Measurements from ENCODE around the gene ABHD12.

Gene ABHD12

DNA sequence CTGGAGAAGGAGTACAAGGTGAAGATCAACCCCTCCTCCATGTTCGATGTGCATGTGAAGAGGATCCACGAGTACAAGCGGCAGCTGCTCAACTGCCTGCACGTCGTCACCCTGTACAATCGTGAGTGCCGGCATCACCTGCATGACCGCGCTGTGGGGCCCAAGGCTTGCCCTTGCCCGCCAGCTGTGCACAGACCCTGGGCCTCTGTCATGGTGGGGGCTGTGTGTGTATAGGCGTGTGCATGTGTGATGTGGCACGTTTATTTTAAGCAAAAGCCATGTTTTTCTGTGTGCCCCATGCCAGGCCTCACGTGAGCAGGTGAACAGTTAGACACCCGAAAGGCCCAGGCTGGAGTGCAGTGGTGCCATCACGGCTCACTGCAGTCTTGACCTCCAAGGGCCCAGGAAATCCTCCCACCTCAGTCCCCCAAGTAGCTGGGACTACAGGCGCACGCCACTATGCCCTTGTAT, 106.5 kb downstream of the ABHD12 start:
- Histone ChIP-seq H3K4me2 (ENCODE audit: low read depth, low read length, poor library complexity, severe bottlenecking) (no peak overlapping the region), H3K36me3 (ENCODE audit: low read length) (no peaks in the 10 kb centered on the region), H3K9me2 (replicated peaks; ENCODE audit: insufficient read depth, low read length) (no peaks in the 10 kb centered on the region), H3K79me2 (ENCODE audit: insufficient read depth, low read length) (no peaks in the 10 kb centered on the region), H2AFZ (ENCODE audit: low read depth, low read length, severe bottlenecking) (no peak overlapping the region), H3F3A (ENCODE audit: insufficient read depth) (no peaks in the 10 kb centered on the region), H3K9ac (ENCODE audit: low read length) (no peak overlapping the region), H3K9me3 (ENCODE audit: insufficient read depth, low read length) (no peaks in the 10 kb centered on the region), H4K20me1 (ENCODE audit: low read depth, low read length) (peaks cover 7% of the 10 kb centered on the region; the same call in 1 of the 2 replicates), H3K27me3 (ENCODE audit: low read length) (no peaks in the 10 kb centered on the region), H3K27ac (ENCODE audit: low read depth, low read length) (no peak overlapping the region), H3K4me3 (ENCODE audit: insufficient read depth, low read length, poor library complexity, severe bottlenecking) (no peak overlapping the region)
- no peak for TF ChIP-seq EZH2phosphoT487 (conservative IDR thresholded peaks at IDR 0.05; ENCODE audit: low read length)
- TF ChIP-seq, protein P1, sequence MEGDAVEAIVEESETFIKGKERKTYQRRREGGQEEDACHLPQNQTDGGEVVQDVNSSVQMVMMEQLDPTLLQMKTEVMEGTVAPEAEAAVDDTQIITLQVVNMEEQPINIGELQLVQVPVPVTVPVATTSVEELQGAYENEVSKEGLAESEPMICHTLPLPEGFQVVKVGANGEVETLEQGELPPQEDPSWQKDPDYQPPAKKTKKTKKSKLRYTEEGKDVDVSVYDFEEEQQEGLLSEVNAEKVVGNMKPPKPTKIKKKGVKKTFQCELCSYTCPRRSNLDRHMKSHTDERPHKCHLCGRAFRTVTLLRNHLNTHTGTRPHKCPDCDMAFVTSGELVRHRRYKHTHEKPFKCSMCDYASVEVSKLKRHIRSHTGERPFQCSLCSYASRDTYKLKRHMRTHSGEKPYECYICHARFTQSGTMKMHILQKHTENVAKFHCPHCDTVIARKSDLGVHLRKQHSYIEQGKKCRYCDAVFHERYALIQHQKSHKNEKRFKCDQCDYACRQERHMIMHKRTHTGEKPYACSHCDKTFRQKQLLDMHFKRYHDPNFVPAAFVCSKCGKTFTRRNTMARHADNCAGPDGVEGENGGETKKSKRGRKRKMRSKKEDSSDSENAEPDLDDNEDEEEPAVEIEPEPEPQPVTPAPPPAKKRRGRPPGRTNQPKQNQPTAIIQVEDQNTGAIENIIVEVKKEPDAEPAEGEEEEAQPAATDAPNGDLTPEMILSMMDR (IDR thresholded peaks at IDR 0.05; ENCODE audit: insufficient read depth, low read length, poor library complexity, severe bottlenecking), result no peak

DNA sequence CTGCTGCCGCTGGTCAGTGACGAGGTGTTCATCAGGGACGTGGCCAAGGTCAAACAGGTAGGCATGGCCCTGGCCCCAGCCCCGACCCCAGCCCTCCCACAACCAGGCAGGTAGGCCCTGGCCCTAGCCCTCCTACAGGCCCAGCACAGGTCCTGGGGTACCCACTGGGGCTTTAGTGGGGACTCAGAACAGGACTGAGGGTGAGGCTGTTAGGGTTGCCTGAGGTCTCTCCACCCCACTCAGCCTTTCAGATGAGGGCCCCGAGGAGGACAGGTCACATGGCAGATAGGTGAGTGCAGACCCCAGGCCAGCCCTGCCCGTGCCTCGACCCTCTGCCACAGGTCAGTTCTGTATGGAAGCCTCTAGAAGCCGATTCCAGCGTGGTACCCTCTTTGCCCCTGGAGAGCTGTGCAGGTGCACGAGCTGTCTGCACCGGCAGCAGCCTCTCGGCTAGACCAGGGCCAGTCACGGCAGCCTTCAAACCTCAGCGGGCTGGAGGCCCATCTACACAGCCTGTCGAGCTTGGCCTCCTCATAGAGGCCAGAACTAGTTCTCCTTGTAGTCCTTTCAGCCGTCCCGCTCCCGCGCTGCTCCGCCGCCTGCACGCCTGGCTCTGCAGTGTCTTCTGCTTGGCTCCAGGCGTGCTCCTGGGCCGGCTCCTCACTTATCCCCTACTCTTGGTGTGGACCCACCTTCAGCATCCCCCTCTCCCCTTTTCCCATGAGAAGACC, 107.2 kb downstream of the ABHD12 start:
- H2AFZ ChIP-seq (ENCODE audit: low read depth, low read length, severe bottlenecking), result no peak overlapping the region
- H3K27ac ChIP-seq (ENCODE audit: low read depth, low read length), result no peak overlapping the region
- no peaks in the 10 kb centered on the region for H3K27me3 ChIP-seq (ENCODE audit: low read length)
- no peak overlapping the region for H3K4me3 ChIP-seq (ENCODE audit: insufficient read depth, low read length, poor library complexity, severe bottlenecking)
- no peaks in the 10 kb centered on the region for H3K9me3 ChIP-seq (ENCODE audit: insufficient read depth, low read length)
- H3K9ac ChIP-seq (ENCODE audit: low read length), result no peak overlapping the region
- no peaks in the 10 kb centered on the region for H3K9me2 ChIP-seq (replicated peaks; ENCODE audit: insufficient read depth, low read length)
- no peak overlapping the region for H3K4me2 ChIP-seq (ENCODE audit: low read depth, low read length, poor library complexity, severe bottlenecking)
- no peaks in the 10 kb centered on the region for H3K79me2 ChIP-seq (ENCODE audit: insufficient read depth, low read length)
- TF ChIP-seq EZH2phosphoT487 (conservative IDR thresholded peaks at IDR 0.05; ENCODE audit: low read length), result no peak
- TF ChIP-seq, protein P1 (IDR thresholded peaks at IDR 0.05; ENCODE audit: insufficient read depth, low read length, poor library complexity, severe bottlenecking), result no peak
- no peaks in the 10 kb centered on the region for H3K36me3 ChIP-seq (ENCODE audit: low read length)
- H4K20me1 ChIP-seq (ENCODE audit: low read depth, low read length), result peaks cover 7% of the 10 kb centered on the region; the same call in 1 of the 2 replicates
- H3F3A ChIP-seq (ENCODE audit: insufficient read depth), result no peaks in the 10 kb centered on the region

DNA sequence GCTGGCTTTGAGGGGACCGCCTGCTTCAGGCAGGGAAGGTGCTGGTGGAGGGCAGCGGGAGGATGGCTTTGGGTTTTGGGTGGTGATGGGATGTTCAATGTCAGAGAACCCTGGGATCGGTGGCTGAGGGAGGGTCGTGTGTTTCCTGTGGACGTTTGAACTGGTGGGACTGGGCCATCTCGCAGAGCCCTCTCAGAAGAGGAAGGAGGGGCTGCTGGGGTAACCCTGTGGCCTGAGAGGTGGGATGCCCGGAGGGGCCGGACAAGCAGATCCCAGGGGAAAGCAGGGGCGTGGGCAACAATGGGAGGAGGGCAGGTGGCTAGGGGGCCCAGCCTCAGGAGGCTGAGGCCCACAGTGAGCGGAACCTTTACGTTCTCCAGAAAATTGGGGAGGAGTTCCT, 107.8 kb downstream of the ABHD12 start:
- no peaks in the 10 kb centered on the region for H3K9me3 ChIP-seq (ENCODE audit: insufficient read depth, low read length)
- peaks cover 7% of the 10 kb centered on the region; the same call in 1 of the 2 replicates for H4K20me1 ChIP-seq (ENCODE audit: low read depth, low read length)
- no peaks in the 10 kb centered on the region for H3K27me3 ChIP-seq (ENCODE audit: low read length)
- no peak overlapping the region for H3K9ac ChIP-seq (ENCODE audit: low read length)
- H3K79me2 ChIP-seq (ENCODE audit: insufficient read depth, low read length), result no peaks in the 10 kb centered on the region
- no peaks in the 10 kb centered on the region for H3K36me3 ChIP-seq (ENCODE audit: low read length)
- no peak overlapping the region for H3K4me3 ChIP-seq (ENCODE audit: insufficient read depth, low read length, poor library complexity, severe bottlenecking)
- no peak for TF ChIP-seq EZH2phosphoT487 (conservative IDR thresholded peaks at IDR 0.05; ENCODE audit: low read length)
- TF ChIP-seq, protein P1 (IDR thresholded peaks at IDR 0.05; ENCODE audit: insufficient read depth, low read length, poor library complexity, severe bottlenecking), result no peak
- H2AFZ ChIP-seq (ENCODE audit: low read depth, low read length, severe bottlenecking), result no peak overlapping the region
- H3F3A ChIP-seq (ENCODE audit: insufficient read depth), result no peaks in the 10 kb centered on the region
- no peak overlapping the region for H3K4me2 ChIP-seq (ENCODE audit: low read depth, low read length, poor library complexity, severe bottlenecking)
- no peak overlapping the region for H3K27ac ChIP-seq (ENCODE audit: low read depth, low read length)
- H3K9me2 ChIP-seq (replicated peaks; ENCODE audit: insufficient read depth, low read length), result no peaks in the 10 kb centered on the region

All from SU-DHL-6 (cell line).